ENCODE data around the gene PCOLCE2. TPM values are rescaled to one million over a fixed set of nuclear protein-coding genes. Genes with fewer than 3 reads are reported as not detected.

PCOLCE2 gene
- total RNA-seq, 1 donor, result 21.4 TPM

DNA sequence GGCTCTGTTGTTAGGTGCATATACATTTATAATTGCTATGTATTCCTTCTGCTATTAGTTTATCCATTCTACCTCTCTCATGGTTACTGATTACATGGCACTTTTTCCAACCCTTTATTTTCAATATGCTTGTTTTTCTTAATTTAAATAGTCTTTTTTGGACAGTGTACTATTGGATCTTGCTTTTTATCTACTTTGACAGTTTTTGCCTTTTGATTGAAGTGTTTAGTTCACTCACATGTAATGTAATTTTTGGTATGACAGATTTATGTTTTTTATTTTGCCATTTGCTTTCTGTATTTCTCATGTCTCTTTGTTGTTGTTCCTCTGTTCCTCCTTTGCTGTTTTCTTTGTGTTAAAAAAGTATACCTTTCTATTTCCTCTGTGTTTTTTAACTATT, 120.5 kb downstream of the PCOLCE2 start:
- Histone ChIP-seq H4K20me1 (ENCODE audit: insufficient read depth, low read length) (no peaks in the 10 kb centered on the region), H2AFZ (ENCODE audit: low read length) (no peak overlapping the region), H3K4me1 (ENCODE audit: insufficient read depth, low read length) (no peaks in the 10 kb centered on the region), H3K36me3 (ENCODE audit: insufficient read depth, low read length) (no peaks in the 10 kb centered on the region), H3K79me2 (ENCODE audit: insufficient read depth, low read length) (no peaks in the 10 kb centered on the region), H3K4me2 (ENCODE audit: insufficient read depth, low read length) (no peak overlapping the region), H3K27ac (ENCODE audit: low read depth, low read length) (no peak overlapping the region), H3K9me3 (ENCODE audit: low read depth, low read length) (no peaks in the 10 kb centered on the region), H3K27me3 (ENCODE audit: insufficient read depth, low read length) (no peaks in the 10 kb centered on the region), H3K4me3 (ENCODE audit: insufficient read depth, low read length) (no peak overlapping the region)
- TF ChIP-seq, protein P1, sequence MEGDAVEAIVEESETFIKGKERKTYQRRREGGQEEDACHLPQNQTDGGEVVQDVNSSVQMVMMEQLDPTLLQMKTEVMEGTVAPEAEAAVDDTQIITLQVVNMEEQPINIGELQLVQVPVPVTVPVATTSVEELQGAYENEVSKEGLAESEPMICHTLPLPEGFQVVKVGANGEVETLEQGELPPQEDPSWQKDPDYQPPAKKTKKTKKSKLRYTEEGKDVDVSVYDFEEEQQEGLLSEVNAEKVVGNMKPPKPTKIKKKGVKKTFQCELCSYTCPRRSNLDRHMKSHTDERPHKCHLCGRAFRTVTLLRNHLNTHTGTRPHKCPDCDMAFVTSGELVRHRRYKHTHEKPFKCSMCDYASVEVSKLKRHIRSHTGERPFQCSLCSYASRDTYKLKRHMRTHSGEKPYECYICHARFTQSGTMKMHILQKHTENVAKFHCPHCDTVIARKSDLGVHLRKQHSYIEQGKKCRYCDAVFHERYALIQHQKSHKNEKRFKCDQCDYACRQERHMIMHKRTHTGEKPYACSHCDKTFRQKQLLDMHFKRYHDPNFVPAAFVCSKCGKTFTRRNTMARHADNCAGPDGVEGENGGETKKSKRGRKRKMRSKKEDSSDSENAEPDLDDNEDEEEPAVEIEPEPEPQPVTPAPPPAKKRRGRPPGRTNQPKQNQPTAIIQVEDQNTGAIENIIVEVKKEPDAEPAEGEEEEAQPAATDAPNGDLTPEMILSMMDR (IDR thresholded peaks at IDR 0.05; ENCODE audit: extremely low read depth, low read depth, low read length), result no peak
- DNase-seq (ENCODE audit: insufficient read length, low spot score, missing footprints), result no peak

Small RNA genes lying within 50 kb of the gene (small RNA-seq; reads per million reads assigned to genes)
- gene RNU7-47P, result not detected

Other genes starting within 250 kb of the PCOLCE2 start
- gene TRPC1, start 165.0 kb downstream of the PCOLCE2 start, total RNA-seq, result 19.9 and 32.1 TPM in 2 replicates
- gene PAQR9, start 74.6 kb upstream of the PCOLCE2 start, total RNA-seq, result not detected in 2 replicates
- 85.0 and 85.5 TPM in 2 replicates for gene U2SURP, start 112.5 kb upstream of the PCOLCE2 start, total RNA-seq
- gene CHST2, start 230.7 kb upstream of the PCOLCE2 start, total RNA-seq, result 13.8 and 16.5 TPM in 2 replicates

All from osteoblast (primary cell).